ENCODE data around the gene POLR3F. TPM values are rescaled to one million over a fixed set of nuclear protein-coding genes. Genes with fewer than 3 reads are reported as not detected.
"Not testable (repeated sequence)": the region's sequence is repeated elsewhere in the genome, so short reads cannot be mapped to it uniquely, and the experiment has no call there.

POLR3F gene
- total and polyA plus RNA-seq, 4 donors: 2.5 to 9.8 (median 3.2) TPM

GRCh38 chr20:18497603-18498002 lies 30.4 kb downstream of the POLR3F start:
- no peak for TF ChIP-seq TAF1 (conservative IDR thresholded peaks at IDR 0.05)
- no peak for TF ChIP-seq JUND (IDR thresholded peaks at IDR 0.05)
- no peak for TF ChIP-seq ZBTB33 (IDR thresholded peaks at IDR 0.05)
- TF ChIP-seq NR2F2 (IDR thresholded peaks at IDR 0.05): no peak
- TF ChIP-seq RAD21 (IDR thresholded peaks at IDR 0.05): no peak
- TF ChIP-seq CTCF (IDR thresholded peaks at IDR 0.05; ENCODE audit: low read depth, low read length, missing input control): no peak
- TF ChIP-seq HNF4A (conservative IDR thresholded peaks at IDR 0.05): no peak
- TF ChIP-seq GABPA (IDR thresholded peaks at IDR 0.05 in 1 of 2, conservative IDR thresholded peaks at IDR 0.05 in 1 of 2): no peak
- Histone ChIP-seq H3K9ac (ENCODE audit: low read depth in 1 of 2, low read length in 2 of 2) (no peak overlapping the region), H3K27me3 (ENCODE audit: control insufficient read depth in 4 of 4, insufficient read depth in 4 of 4, low read length in 3 of 4) (no peaks in the 10 kb centered on the region), H3K4me3 (ENCODE audit: low read depth in 1 of 3, low read length in 3 of 3) (no peak overlapping the region), H3K4me1 (ENCODE audit: control insufficient read depth in 4 of 4, insufficient read depth in 4 of 4, low read length in 3 of 4) (peaks cover 0 to 18% (median 13%) of the 10 kb centered on the region in 4 donors), H3K9me3 (ENCODE audit: control insufficient read depth in 4 of 4, low read length in 3 of 4) (no peaks in the 10 kb centered on the region), H3K36me3 (ENCODE audit: control insufficient read depth in 4 of 4, insufficient read depth in 3 of 4, low read depth in 1 of 4, low read length in 3 of 4) (peaks cover 0 to 7% (median 0%) of the 10 kb centered on the region in 4 donors), H3K27ac (ENCODE audit: low read depth in 1 of 2, low read length in 2 of 2) (no peak overlapping the region)
- no peak for DNase-seq (ENCODE audit: low spot score)
- WGBS: 96% methylated on average over 3 of the region's 3 CpGs

- not testable (repeated sequence) for H3K36me3 ChIP-seq (ENCODE audit: control insufficient read depth in 4 of 4, insufficient read depth in 3 of 4, low read depth in 1 of 4, low read length in 3 of 4); H3K27me3 ChIP-seq (ENCODE audit: control insufficient read depth in 4 of 4, insufficient read depth in 4 of 4, low read length in 3 of 4); H3K9ac ChIP-seq (ENCODE audit: low read depth in 1 of 2, low read length in 2 of 2); H3K4me1 ChIP-seq (ENCODE audit: control insufficient read depth in 4 of 4, insufficient read depth in 4 of 4, low read length in 3 of 4); H3K9me3 ChIP-seq (ENCODE audit: control insufficient read depth in 4 of 4, low read length in 3 of 4); H3K4me3 ChIP-seq (ENCODE audit: low read depth in 1 of 3, low read length in 3 of 3); DNase-seq (ENCODE audit: low spot score); H3K27ac ChIP-seq (ENCODE audit: low read depth in 1 of 2, low read length in 2 of 2)
- WGBS: 70% methylated on average over 1 of the region's 1 CpG
Observed at GRCh38 chr20:18501672-18502071, 34.5 kb downstream of the POLR3F start.

- no peak for TF ChIP-seq SP1 (IDR thresholded peaks at IDR 0.05)
- no peak for TF ChIP-seq GABPA (IDR thresholded peaks at IDR 0.05 in 1 of 2, conservative IDR thresholded peaks at IDR 0.05 in 1 of 2)
- peak; percentile 27 for TF ChIP-seq YY1 (IDR thresholded peaks at IDR 0.05)
- peak; percentile 73 for TF ChIP-seq MAX (IDR thresholded peaks at IDR 0.05)
- no peak for TF ChIP-seq ZBTB33 (IDR thresholded peaks at IDR 0.05)
- no peak for TF ChIP-seq ATF3 (IDR thresholded peaks at IDR 0.05)
- H3K27ac ChIP-seq (ENCODE audit: low read depth in 1 of 2, low read length in 2 of 2): peak overlapping the region; percentile 14 to 31
- 57% methylated on average over 31 of the region's 31 CpGs for WGBS
- peaks cover 0 to 17% (median 7%) of the 10 kb centered on the region in 4 donors for H3K4me1 ChIP-seq (ENCODE audit: control insufficient read depth in 4 of 4, insufficient read depth in 4 of 4, low read length in 3 of 4)
- H3K36me3 ChIP-seq (ENCODE audit: control insufficient read depth in 4 of 4, insufficient read depth in 3 of 4, low read depth in 1 of 4, low read length in 3 of 4): no peaks in the 10 kb centered on the region
- no peaks in the 10 kb centered on the region for H3K9me3 ChIP-seq (ENCODE audit: control insufficient read depth in 4 of 4, low read length in 3 of 4)
- no peaks in the 10 kb centered on the region for H3K27me3 ChIP-seq (ENCODE audit: control insufficient read depth in 4 of 4, insufficient read depth in 4 of 4, low read length in 3 of 4)
- no peak for DNase-seq (ENCODE audit: low spot score)
- H3K4me3 ChIP-seq (ENCODE audit: low read depth in 1 of 3, low read length in 3 of 3): no peak overlapping the region
- no peak overlapping the region for H3K9ac ChIP-seq (ENCODE audit: low read depth in 1 of 2, low read length in 2 of 2)
Observed at GRCh38 chr20:18504479-18505060, 37.4 kb downstream of the POLR3F start.

Data from liver (tissue), 9 donors.